ENCODE measurements around the gene GNAQ.
"Not testable (repeated sequence)": the region's sequence is repeated elsewhere in the genome, so short reads cannot be mapped to it uniquely, and the experiment has no call there.

The GNAQ gene

GRCh38 chr9:77872177-77872576 lies 159.4 kb downstream of the GNAQ start:
- no peak for DNase-seq

GRCh38 chr9:77871483-77871882 lies 160.1 kb downstream of the GNAQ start:
- DNase-seq: no peak

- no peak for DNase-seq
Measured at GRCh38 chr9:77866878-77867277, 164.7 kb downstream of the GNAQ start.

- DNase-seq: no peak
Measured at GRCh38 chr9:77865385-77866047, 166.1 kb downstream of the GNAQ start.

GRCh38 chr9:77864211-77864889 lies 167.3 kb downstream of the GNAQ start:
- no peak for DNase-seq

- DNase-seq: not testable (repeated sequence)
Measured at GRCh38 chr9:77863638-77864037, 168.0 kb downstream of the GNAQ start.

GRCh38 chr9:77860953-77861352 lies 170.7 kb downstream of the GNAQ start:
- DNase-seq: not testable (repeated sequence)

- DNase-seq: no peak
Measured at GRCh38 chr9:77857513-77858259, 173.9 kb downstream of the GNAQ start.

GRCh38 chr9:77856615-77857014 lies 175.0 kb downstream of the GNAQ start:
- no peak for DNase-seq

- no peak for DNase-seq
Measured at GRCh38 chr9:77854916-77855311, 176.7 kb downstream of the GNAQ start.

- no peak for DNase-seq
Measured at GRCh38 chr9:77854258-77854915, 177.2 kb downstream of the GNAQ start.

- DNase-seq: no peak
Measured at GRCh38 chr9:77853716-77854115, 177.9 kb downstream of the GNAQ start.

- DNase-seq: no peak
Measured at GRCh38 chr9:77851882-77852595, 179.6 kb downstream of the GNAQ start.

GRCh38 chr9:77848897-77849296 lies 182.7 kb downstream of the GNAQ start:
- no peak for DNase-seq

- no peak for DNase-seq
Measured at GRCh38 chr9:77848404-77848803, 183.2 kb downstream of the GNAQ start.

- no peak for DNase-seq
Measured at GRCh38 chr9:77847626-77848025, 184.0 kb downstream of the GNAQ start.

- DNase-seq: no peak
Measured at GRCh38 chr9:77847059-77847499, 184.5 kb downstream of the GNAQ start.

- DNase-seq: no peak
Measured at GRCh38 chr9:77844415-77844814, 187.2 kb downstream of the GNAQ start.

GRCh38 chr9:77843871-77844155 lies 187.8 kb downstream of the GNAQ start:
- no peak for DNase-seq

GRCh38 chr9:77843076-77843870 lies 188.3 kb downstream of the GNAQ start:
- no peak for DNase-seq

GRCh38 chr9:77841739-77842386 lies 189.7 kb downstream of the GNAQ start:
- no peak for DNase-seq
